ENCODE data around the gene RPP38. TPM values are rescaled to one million over a fixed set of nuclear protein-coding genes. Genes with fewer than 3 reads are reported as not detected.

The RPP38 gene
- polyA plus RNA-seq, 1 of the 3 experiments (the other 2 are of a cell fraction): 18.5 TPM

GRCh38 chr10:15103513-15103912 is 6.4 kb downstream of the RPP38 start:
- CTCF ChIA-PET: no interaction called here
- Histone ChIP-seq H4K20me1 (ENCODE audit: insufficient read depth) (no peaks in the 10 kb centered on the region), H3K79me2 (ENCODE audit: insufficient read depth) (peaks cover 44% of the 10 kb centered on the region)

More at GRCh38 chr10:15103513-15103912, 6.4 kb downstream of the RPP38 start:
- no peak overlapping the region for H3K27ac ChIP-seq (ENCODE audit: low read depth in 2 of 2, low read length in 1 of 2)
- 96% methylated on average over 9 of the region's 9 CpGs for WGBS (ENCODE audit: low lambda C conversion rate)
- TF ChIP-seq PBX3 (IDR thresholded peaks at IDR 0.05) (no peak), SMC3 (IDR thresholded peaks at IDR 0.05; ENCODE audit: low read depth, low read length) (no peak), RFX5 (IDR thresholded peaks at IDR 0.05; ENCODE audit: low read length) (no peak), CTCF (IDR thresholded peaks at IDR 0.05) (no peak), CHD2 (IDR thresholded peaks at IDR 0.05; ENCODE audit: low read length, partially characterized antibody) (no peak), RXRA (IDR thresholded peaks at IDR 0.05; ENCODE audit: borderline replicate concordance, low read depth) (no peak), NRF1 (IDR thresholded peaks at IDR 0.05; ENCODE audit: low read depth, low read length) (no peak), ZBTB33 (IDR thresholded peaks at IDR 0.05; ENCODE audit: borderline replicate concordance, low read depth) (no peak), TAF1 (IDR thresholded peaks at IDR 0.05; ENCODE audit: borderline replicate concordance, low read depth, low read length) (no peak), GABPA (IDR thresholded peaks at IDR 0.05; ENCODE audit: low read depth) (no peak), ELF1 (IDR thresholded peaks at IDR 0.05) (no peak), EZH2phosphoT487 (IDR thresholded peaks at IDR 0.05; ENCODE audit: borderline replicate concordance, low read depth) (no peak), SIN3A (IDR thresholded peaks at IDR 0.05; ENCODE audit: borderline replicate concordance, low read depth, low read length) (no peak), MXI1 (IDR thresholded peaks at IDR 0.05; ENCODE audit: low read depth, low read length) (no peak), RAD21 (IDR thresholded peaks at IDR 0.05; ENCODE audit: low read length) (no peak)
- no peak overlapping the region for H3K4me2 ChIP-seq
- no peak for DNase-seq
- peaks cover 0 to 4% of the 10 kb centered on the region in 2 experiments; a peak in 2 of 4 replicates for H3K4me1 ChIP-seq (ENCODE audit: control insufficient read depth in 1 of 2, insufficient read depth in 2 of 2, low read depth in 1 of 2, low read length in 1 of 2)
- no peak overlapping the region for H3K4me3 ChIP-seq (ENCODE audit: low read depth in 2 of 2, low read length in 1 of 2)
- H2AFZ ChIP-seq (ENCODE audit: low read depth): no peak overlapping the region
- no peaks in the 10 kb centered on the region for H3K9me3 ChIP-seq
- peaks cover 11% of the 10 kb centered on the region for H3F3A ChIP-seq (replicated peaks; ENCODE audit: insufficient read depth)
- peaks cover 40 to 49% of the 10 kb centered on the region in 2 experiments for H3K36me3 ChIP-seq (replicated peaks in 1 of 2; ENCODE audit: control insufficient read depth in 1 of 2, insufficient read depth in 2 of 2, low read length in 1 of 2)
- POLR2A ChIA-PET: no interaction called here
- no peaks in the 10 kb centered on the region for H3K27me3 ChIP-seq (ENCODE audit: insufficient read depth)
- H3K9me2 ChIP-seq: no peaks in the 10 kb centered on the region
- H3K9ac ChIP-seq: no peak overlapping the region
